ENCODE data around the gene ADIPOR2.

Gene ADIPOR2

GRCh38 chr12:1697271-1697670, 6.4 kb downstream of the ADIPOR2 start:
- TF ChIP-seq FOXP2 (optimal IDR thresholded peaks at IDR 0.05; ENCODE audit: borderline replicate concordance, extremely low read depth, extremely low read length, insufficient read depth) = no peak
- no peak for TF ChIP-seq TAF1 (IDR thresholded peaks at IDR 0.05; ENCODE audit: borderline replicate concordance, insufficient read depth, low read length)
- no peak for TF ChIP-seq SIN3A (IDR thresholded peaks at IDR 0.05; ENCODE audit: borderline replicate concordance, insufficient read depth, low read length)
- no peak for TF ChIP-seq REST (IDR thresholded peaks at IDR 0.05; ENCODE audit: insufficient read depth in 1 of 2, low read depth in 2 of 2, low read length in 2 of 2)
- no peak for TF ChIP-seq POLR2AphosphoS5 (IDR thresholded peaks at IDR 0.05; ENCODE audit: low read depth, low read length)

- no peak for TF ChIP-seq SIN3A (IDR thresholded peaks at IDR 0.05; ENCODE audit: borderline replicate concordance, insufficient read depth, low read length)
- TF ChIP-seq POLR2AphosphoS5 (IDR thresholded peaks at IDR 0.05; ENCODE audit: low read depth, low read length) = no peak
- no peak for TF ChIP-seq REST (IDR thresholded peaks at IDR 0.05; ENCODE audit: insufficient read depth in 1 of 2, low read depth in 2 of 2, low read length in 2 of 2)
- TF ChIP-seq TAF1 (IDR thresholded peaks at IDR 0.05; ENCODE audit: borderline replicate concordance, insufficient read depth, low read length) = no peak
- no peak for TF ChIP-seq FOXP2 (optimal IDR thresholded peaks at IDR 0.05; ENCODE audit: borderline replicate concordance, extremely low read depth, extremely low read length, insufficient read depth)
Observed at GRCh38 chr12:1698720-1699119, 7.8 kb downstream of the ADIPOR2 start.

- TF ChIP-seq FOXP2 (optimal IDR thresholded peaks at IDR 0.05; ENCODE audit: borderline replicate concordance, extremely low read depth, extremely low read length, insufficient read depth) (no peak), REST (IDR thresholded peaks at IDR 0.05; ENCODE audit: insufficient read depth in 1 of 2, low read depth in 2 of 2, low read length in 2 of 2) (no peak), POLR2AphosphoS5 (IDR thresholded peaks at IDR 0.05; ENCODE audit: low read depth, low read length) (no peak), TAF1 (IDR thresholded peaks at IDR 0.05; ENCODE audit: borderline replicate concordance, insufficient read depth, low read length) (no peak), SIN3A (IDR thresholded peaks at IDR 0.05; ENCODE audit: borderline replicate concordance, insufficient read depth, low read length) (no peak)
Observed at GRCh38 chr12:1702713-1703112, 11.8 kb downstream of the ADIPOR2 start.

- TF ChIP-seq FOXP2 (optimal IDR thresholded peaks at IDR 0.05; ENCODE audit: borderline replicate concordance, extremely low read depth, extremely low read length, insufficient read depth) (no peak), TAF1 (IDR thresholded peaks at IDR 0.05; ENCODE audit: borderline replicate concordance, insufficient read depth, low read length) (no peak), SIN3A (IDR thresholded peaks at IDR 0.05; ENCODE audit: borderline replicate concordance, insufficient read depth, low read length) (no peak), REST (IDR thresholded peaks at IDR 0.05; ENCODE audit: insufficient read depth in 1 of 2, low read depth in 2 of 2, low read length in 2 of 2) (no peak), POLR2AphosphoS5 (IDR thresholded peaks at IDR 0.05; ENCODE audit: low read depth, low read length) (no peak)
Observed at GRCh38 chr12:1703771-1704722, 13.2 kb downstream of the ADIPOR2 start.

Data from PFSK-1 (cell line).